Epidermal melanocyte (primary cell): ENCODE results near the gene PCDH9.

ENCODE experiments used
- DNase-seq: peaks from one replicate; pipeline ENCODE4 v3.0.0; 2011; ENCODE audit warnings: low spot score; ENCODE audit not compliant: insufficient read length

PCDH9 gene

DNA sequence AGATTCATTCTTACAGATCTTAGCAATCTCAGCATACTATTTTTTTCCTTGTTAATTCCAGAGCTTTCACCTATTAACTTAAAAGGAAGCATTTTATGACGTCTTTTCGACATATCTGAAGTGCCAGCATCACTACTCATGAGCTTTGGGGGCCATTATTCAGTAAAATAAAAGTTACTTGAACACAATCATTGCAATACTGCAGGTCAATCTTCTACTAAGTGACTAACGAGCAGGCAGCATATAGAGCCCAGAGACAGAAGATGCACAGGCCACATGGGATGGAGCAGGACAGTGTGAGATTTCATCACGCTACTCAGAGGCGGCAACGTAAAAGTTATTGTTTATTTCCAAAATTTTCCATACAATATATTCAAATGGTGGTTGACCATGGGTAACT lies 382.6 kb downstream of the PCDH9 start:
- DNase-seq = no peak

DNA sequence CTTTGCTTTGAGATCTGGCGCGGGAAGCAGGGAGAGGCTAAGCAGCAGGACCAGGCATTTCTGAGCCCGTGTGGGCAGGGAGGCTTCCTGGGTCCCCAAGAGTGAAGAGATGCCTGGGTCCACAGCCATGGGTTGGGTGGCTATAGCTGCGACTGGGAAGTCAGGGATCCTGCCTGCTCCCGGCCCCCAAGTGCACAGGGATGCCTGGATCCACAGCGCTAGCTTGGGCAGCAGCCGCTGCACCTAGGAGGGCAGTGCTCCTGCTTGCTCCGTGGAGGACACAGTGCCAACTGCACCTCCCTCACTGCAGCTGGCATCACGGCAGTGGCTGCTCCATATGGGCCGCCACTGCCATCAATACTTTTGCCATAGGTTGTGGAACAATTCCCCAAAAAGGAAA lies 384.7 kb downstream of the PCDH9 start:
- DNase-seq = no peak

- no peak for DNase-seq
These were observed 385.2 kb downstream of the PCDH9 start for GRCh38 chr13:66844933-66845332.

GRCh38 chr13:66842766-66843165 lies 387.4 kb downstream of the PCDH9 start:
- no peak for DNase-seq

DNA sequence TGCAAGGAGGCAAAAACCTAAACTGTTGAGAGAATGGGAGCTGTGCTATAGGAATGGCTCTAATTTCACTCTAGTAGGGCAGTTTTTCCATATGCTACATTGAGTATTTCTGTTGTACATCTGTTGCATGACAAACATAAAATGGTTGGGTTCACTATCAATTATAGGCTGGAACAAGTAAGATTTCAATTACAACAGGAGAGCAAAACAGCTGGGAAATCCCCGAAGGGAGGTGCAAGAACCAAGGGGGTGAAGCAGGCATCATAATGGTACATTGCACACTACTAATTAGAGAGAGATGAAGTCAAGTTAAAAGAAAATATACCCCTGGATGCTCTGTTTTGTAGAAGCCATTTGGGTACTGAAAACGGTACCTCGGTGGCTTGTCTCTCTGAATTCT lies 389.5 kb downstream of the PCDH9 start:
- DNase-seq = no peak

DNA sequence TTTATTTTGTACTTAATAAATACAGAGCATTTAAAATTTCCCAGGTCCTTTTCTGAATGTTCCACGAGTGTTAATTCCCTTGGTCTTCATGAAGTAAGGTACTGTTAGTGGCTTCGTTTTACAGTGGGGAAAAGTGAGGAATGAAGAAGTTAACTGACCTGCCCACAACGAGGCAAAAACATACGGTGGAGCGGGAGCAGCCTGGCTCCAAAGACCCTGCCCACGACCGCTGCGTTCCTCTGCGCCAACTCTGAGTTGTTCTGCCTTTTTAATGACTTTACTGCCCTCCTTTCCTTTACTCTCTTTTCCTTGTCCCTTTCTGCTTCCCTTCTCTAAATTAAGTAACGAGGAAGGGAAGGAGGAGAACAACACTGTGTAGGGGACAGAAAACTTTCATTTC lies 392.9 kb downstream of the PCDH9 start:
- DNase-seq = no peak

DNA sequence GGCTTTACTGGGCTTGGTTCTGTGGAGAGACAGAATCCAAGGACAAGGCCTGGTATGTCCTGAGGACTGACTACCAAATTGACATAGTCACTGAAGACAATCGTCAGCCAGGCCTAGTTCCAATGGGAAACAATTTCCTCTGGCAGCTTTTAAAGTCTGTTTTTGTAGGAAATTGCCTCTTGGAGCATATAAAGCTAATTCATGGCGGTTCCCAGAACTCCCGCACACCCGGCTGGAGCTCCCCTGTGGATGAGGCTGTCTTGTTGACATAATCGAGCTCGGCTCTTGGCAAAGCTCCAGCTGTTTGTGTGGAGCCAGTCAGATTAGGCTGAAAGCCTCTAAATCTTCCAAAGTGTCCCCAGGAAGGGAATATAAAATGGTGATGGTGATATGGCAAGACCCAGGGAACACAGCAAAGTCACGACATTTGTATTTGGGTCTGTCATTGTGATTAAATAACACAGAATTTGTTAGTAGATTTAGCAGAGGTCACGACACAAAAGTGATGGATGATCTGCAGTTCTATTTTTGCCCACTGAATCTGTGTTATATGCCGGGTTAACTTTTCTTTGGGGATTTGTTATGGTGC lies 395.0 kb downstream of the PCDH9 start:
- no peak for DNase-seq

DNA sequence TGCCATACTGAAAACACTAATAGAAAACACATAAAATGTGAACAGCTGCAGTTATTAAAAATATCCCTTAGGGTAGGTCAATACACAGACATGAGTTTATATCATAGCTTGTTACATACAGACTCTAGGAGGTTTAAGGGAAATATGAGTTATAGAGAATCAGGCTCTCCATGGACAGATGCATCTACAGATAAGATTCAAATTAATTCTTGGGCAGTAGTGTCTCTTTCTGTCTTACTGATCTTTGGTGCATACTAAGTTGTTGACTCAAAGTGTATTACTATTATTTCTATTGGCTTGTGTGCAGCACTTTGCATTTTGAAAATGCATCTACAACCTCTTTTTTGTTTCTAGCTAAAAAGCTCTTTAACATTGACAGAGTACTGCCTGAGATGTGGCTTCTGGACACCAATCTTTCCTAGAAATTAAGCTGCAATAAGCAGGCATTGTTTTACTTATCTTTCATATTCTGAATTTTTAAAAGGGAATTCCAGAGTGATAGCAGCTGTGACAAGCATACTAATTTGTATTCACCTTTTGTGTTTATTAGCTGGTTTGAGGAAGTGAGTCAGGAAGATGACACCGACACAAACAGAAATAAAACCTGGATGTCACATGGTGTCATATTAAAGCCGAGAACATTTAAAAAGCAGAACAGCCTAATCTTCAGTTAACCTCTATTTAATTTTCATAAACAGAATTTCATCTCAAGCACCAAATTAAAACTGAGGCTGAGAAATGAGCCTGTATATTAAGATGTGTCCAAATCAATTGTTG lies 399.0 kb downstream of the PCDH9 start:
- DNase-seq = no peak

DNA sequence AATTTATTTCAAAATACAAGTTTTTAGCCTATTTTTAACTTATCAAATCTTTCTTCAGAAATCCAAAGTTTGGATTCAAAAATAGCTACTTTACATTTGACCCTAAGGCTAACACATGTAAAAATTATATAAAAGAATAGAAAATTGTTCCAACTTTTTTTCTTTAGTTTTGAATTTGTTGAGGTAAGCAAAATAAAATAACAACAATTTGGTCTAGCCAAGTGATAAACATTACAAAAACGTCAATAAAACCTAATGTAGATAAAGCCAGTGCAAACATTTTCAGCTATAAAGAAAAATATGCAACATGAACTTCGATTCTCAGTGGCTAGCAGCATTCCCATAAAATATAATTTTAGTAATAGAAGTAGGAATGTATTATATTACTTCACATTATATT lies 400.3 kb downstream of the PCDH9 start:
- no peak for DNase-seq

DNA sequence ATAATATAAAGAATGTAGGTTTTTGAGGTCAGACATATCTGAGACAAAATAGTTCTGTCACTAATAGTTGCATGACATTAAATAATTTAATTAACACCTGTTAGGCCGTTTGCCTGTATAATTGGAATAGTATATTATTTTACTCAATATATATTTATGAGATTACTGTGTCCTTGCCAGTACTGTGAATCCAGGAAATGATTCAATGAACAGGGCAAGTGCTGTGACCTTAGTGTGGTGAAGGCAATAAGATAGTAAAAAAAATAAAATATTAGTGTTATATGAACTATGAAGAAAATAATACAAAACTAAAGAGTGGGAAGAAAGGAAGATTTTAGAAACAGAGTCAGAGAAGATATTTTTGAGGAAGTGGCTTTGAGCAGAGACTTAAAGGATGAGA lies 403.7 kb downstream of the PCDH9 start:
- no peak for DNase-seq

- no peak for DNase-seq
These were observed 408.6 kb downstream of the PCDH9 start for GRCh38 chr13:66821551-66821950.

GRCh38 chr13:66811455-66811854 lies 418.7 kb downstream of the PCDH9 start:
- no peak for DNase-seq

DNA sequence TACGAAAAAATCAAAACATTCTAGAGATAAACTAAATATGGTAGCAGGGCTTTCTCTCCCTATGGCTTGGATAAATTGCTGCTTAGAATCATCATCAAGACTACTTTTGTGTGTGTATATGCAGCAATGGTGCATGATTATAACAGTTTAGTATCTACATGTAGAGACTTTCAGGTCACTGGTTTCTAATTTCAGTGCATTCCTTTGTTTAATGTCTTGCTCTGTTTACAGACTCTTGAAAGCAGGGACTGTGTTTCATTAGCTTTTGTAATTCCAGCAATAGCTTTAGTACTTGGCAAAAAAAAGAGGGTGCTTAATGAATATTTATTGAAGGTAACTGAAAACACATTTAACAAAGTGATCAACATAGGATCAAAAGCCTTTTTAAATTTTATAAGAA lies 420.7 kb downstream of the PCDH9 start:
- DNase-seq = no peak

DNA sequence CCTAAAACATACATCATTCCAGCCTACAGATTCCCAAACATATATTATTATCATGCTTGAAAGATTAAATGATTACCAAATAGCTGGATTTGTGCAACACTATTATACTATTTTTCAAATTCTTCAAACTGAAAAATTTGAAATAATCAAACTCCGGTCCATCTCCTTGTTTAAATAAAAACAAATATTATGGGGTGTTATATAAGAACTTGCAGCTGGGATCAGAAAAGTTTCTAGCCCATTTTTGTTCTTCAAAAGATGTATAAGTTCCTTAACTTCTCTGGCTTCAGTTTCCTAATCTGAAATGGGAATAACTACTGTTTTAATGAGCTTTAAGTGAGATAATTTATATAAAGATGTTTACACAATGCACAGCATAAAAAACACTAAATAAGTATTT lies 422.9 kb downstream of the PCDH9 start:
- DNase-seq = no peak

GRCh38 chr13:66805657-66806056 lies 424.5 kb downstream of the PCDH9 start:
- no peak for DNase-seq

- no peak for DNase-seq
These were observed 426.2 kb downstream of the PCDH9 start for GRCh38 chr13:66803808-66804456.

- DNase-seq = no peak
These were observed 426.9 kb downstream of the PCDH9 start for GRCh38 chr13:66803013-66803807.

- DNase-seq = no peak
These were observed 434.5 kb downstream of the PCDH9 start for GRCh38 chr13:66795636-66796035.

GRCh38 chr13:66794340-66795031 lies 435.6 kb downstream of the PCDH9 start:
- no peak for DNase-seq

GRCh38 chr13:66790861-66791260 lies 439.3 kb downstream of the PCDH9 start:
- DNase-seq = no peak

GRCh38 chr13:66781241-66781640 lies 448.9 kb downstream of the PCDH9 start:
- DNase-seq = no peak
